Activated T-helper 1 cell treated with anti-CD3 and anti-CD28 coated beads, Interleukin-2, amount 50 U/mL, for 16 hours (primary cell): ENCODE results near the gene TMEM205.
"Not testable (repeated sequence)": the region's sequence is repeated elsewhere in the genome, so short reads cannot be mapped to it uniquely, and the experiment has no call there.

Experiments
- DNase-seq, 2 donors: peaks; one replicate each; pipeline ENCODE4 v3.0.0-alpha.2; 2020; ENCODE audit warnings: low read depth in 1 of 2, low spot score in 1 of 2

Gene TMEM205

GRCh38 chr19:11340099-11340467, 6.0 kb downstream of the TMEM205 start:
- not testable (repeated sequence) for DNase-seq

GRCh38 chr19:11339254-11340098, 6.6 kb downstream of the TMEM205 start, which contains the start of gene RAB3D:
TSS of gene RAB3D (minus strand) at chr19:11339657. CDS start at chr19:11337399, 2,258 bp downstream.
- peak; percentile 59 to 61 for DNase-seq

- DNase-seq = no peak
Observed at GRCh38 chr19:11338569-11339253, 7.4 kb downstream of the TMEM205 start.

- DNase-seq = no peak
Observed at GRCh38 chr19:11338121-11338520, 7.9 kb downstream of the TMEM205 start.

- no peak for DNase-seq
Observed at GRCh38 chr19:11337080-11337479, 9.0 kb downstream of the TMEM205 start.

- no peak for DNase-seq
Observed at GRCh38 chr19:11335449-11336146, 10.5 kb downstream of the TMEM205 start.

GRCh38 chr19:11333838-11334237, 12.2 kb downstream of the TMEM205 start:
- not testable (repeated sequence) for DNase-seq

GRCh38 chr19:11332822-11333221, 13.2 kb downstream of the TMEM205 start:
- no peak for DNase-seq

GRCh38 chr19:11331502-11331901, 14.6 kb downstream of the TMEM205 start:
- no peak for DNase-seq

GRCh38 chr19:11330127-11330526, 15.9 kb downstream of the TMEM205 start:
- no peak for DNase-seq

GRCh38 chr19:11325544-11325943, 20.5 kb downstream of the TMEM205 start:
- no peak for DNase-seq

- DNase-seq = no peak
Observed at GRCh38 chr19:11324748-11325389, 21.2 kb downstream of the TMEM205 start.

- no peak for DNase-seq
Observed at GRCh38 chr19:11324079-11324661, 21.9 kb downstream of the TMEM205 start.

- DNase-seq = no peak
Observed at GRCh38 chr19:11323601-11324078, 22.4 kb downstream of the TMEM205 start.

GRCh38 chr19:11322269-11323024, 23.6 kb downstream of the TMEM205 start:
- DNase-seq = no peak

GRCh38 chr19:11321191-11322126, 24.6 kb downstream of the TMEM205 start:
- no peak for DNase-seq

- DNase-seq = not testable (repeated sequence)
Observed at GRCh38 chr19:11320278-11320995, 25.6 kb downstream of the TMEM205 start.

- DNase-seq = no peak
Observed at GRCh38 chr19:11306337-11306736, 39.7 kb downstream of the TMEM205 start.
